GM19455 (cell line): ENCODE results near the gene PRR13.
"Not testable (repeated sequence)": the region's sequence is repeated elsewhere in the genome, so short reads cannot be mapped to it uniquely, and the experiment has no call there.

Experiments used
- ATAC-seq: cut with Tn5 transposase; IDR thresholded peaks from one replicate; pipeline ENCODE4 v1.9.1; 2021; ENCODE audit not compliant: unreplicated experiment

The PRR13 gene

GRCh38 chr12:53467880-53468279, 26.3 kb downstream of the PRR13 start:
- ATAC-seq: no peak

- no peak for ATAC-seq
Measured at GRCh38 chr12:53468282-53468681, 26.7 kb downstream of the PRR13 start.

- ATAC-seq: no peak
Measured at GRCh38 chr12:53472056-53472582, 30.6 kb downstream of the PRR13 start.

- no peak for ATAC-seq
Measured at GRCh38 chr12:53474077-53474476, 32.5 kb downstream of the PRR13 start.

- ATAC-seq: no peak
Measured at GRCh38 chr12:53474819-53475218, 33.3 kb downstream of the PRR13 start.

- ATAC-seq: no peak
Measured at GRCh38 chr12:53476769-53477209, 35.3 kb downstream of the PRR13 start.

GRCh38 chr12:53478865-53479264, 37.3 kb downstream of the PRR13 start:
- no peak for ATAC-seq

- ATAC-seq: no peak
Measured at GRCh38 chr12:53479331-53479730, 37.8 kb downstream of the PRR13 start.

GRCh38 chr12:53480491-53481442, 39.2 kb downstream of the PRR13 start:
- no peak for ATAC-seq

GRCh38 chr12:53481458-53481857, 39.9 kb downstream of the PRR13 start:
- not testable (repeated sequence) for ATAC-seq

GRCh38 chr12:53481939-53482586, 40.5 kb downstream of the PRR13 start:
- ATAC-seq: no peak

- ATAC-seq: no peak
Measured at GRCh38 chr12:53482626-53483168, 41.2 kb downstream of the PRR13 start.

GRCh38 chr12:53483225-53483978, 41.9 kb downstream of the PRR13 start:
- ATAC-seq: no peak

GRCh38 chr12:53483979-53484377, 42.4 kb downstream of the PRR13 start:
- ATAC-seq: no peak

GRCh38 chr12:53484686-53485575, 43.4 kb downstream of the PRR13 start:
- ATAC-seq: no peak

GRCh38 chr12:53485955-53486735, 44.6 kb downstream of the PRR13 start:
- no peak for ATAC-seq

- no peak for ATAC-seq
Measured at GRCh38 chr12:53486736-53487487, 45.4 kb downstream of the PRR13 start.

- ATAC-seq: no peak
Measured at GRCh38 chr12:53489242-53489864, 47.8 kb downstream of the PRR13 start.
